ENCODE measurements around the gene ST8SIA5.

- TF ChIP-seq SP1 (IDR thresholded peaks at IDR 0.05; ENCODE audit: low read depth, low read length) (no peak), HDAC6 (IDR thresholded peaks at IDR 0.05; ENCODE audit: unreplicated experiment) (no peak), GATAD2B (conservative IDR thresholded peaks at IDR 0.05; ENCODE audit: low read depth) (no peak)
- TF ChIP-seq, protein P1, sequence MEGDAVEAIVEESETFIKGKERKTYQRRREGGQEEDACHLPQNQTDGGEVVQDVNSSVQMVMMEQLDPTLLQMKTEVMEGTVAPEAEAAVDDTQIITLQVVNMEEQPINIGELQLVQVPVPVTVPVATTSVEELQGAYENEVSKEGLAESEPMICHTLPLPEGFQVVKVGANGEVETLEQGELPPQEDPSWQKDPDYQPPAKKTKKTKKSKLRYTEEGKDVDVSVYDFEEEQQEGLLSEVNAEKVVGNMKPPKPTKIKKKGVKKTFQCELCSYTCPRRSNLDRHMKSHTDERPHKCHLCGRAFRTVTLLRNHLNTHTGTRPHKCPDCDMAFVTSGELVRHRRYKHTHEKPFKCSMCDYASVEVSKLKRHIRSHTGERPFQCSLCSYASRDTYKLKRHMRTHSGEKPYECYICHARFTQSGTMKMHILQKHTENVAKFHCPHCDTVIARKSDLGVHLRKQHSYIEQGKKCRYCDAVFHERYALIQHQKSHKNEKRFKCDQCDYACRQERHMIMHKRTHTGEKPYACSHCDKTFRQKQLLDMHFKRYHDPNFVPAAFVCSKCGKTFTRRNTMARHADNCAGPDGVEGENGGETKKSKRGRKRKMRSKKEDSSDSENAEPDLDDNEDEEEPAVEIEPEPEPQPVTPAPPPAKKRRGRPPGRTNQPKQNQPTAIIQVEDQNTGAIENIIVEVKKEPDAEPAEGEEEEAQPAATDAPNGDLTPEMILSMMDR (IDR thresholded peaks at IDR 0.05 in 2 of 3, conservative IDR thresholded peaks at IDR 0.05 in 1 of 3; ENCODE audit: control insufficient read depth in 2 of 3, extremely low read depth in 1 of 3, insufficient read depth in 1 of 3, low read depth in 3 of 3, low read length in 3 of 3) = no peak
Observed at GRCh38 chr18:46628206-46628605, 128.6 kb downstream of the ST8SIA5 start.
